Lower leg skin (tissue), 4 donors: ENCODE measurements around the gene ARFRP1. TPM values are rescaled to one million over a fixed set of nuclear protein-coding genes. Genes with fewer than 3 reads are reported as not detected.

Experiments
- DNase-seq, 2 donors: peaks; one replicate each; pipeline ENCODE4 v3.0.0-alpha.2; 2019; ENCODE audit warnings: low spot score in 2 of 2
- H3K4me3 ChIP-seq: fragments of 200-600 bp; sonication (generic); 2 replicates; pipeline ENCODE4 v1.5.1; 2017; ENCODE audit warnings: mild to moderate bottlenecking, low read depth; ENCODE audit not compliant: poor library complexity, severe bottlenecking
- CTCF ChIP-seq, 3 donors: fragments of 450-650 bp; IDR thresholded peaks; one replicate each; pipeline ENCODE4 v1.5.1; 2016; ENCODE audit warnings: antibody characterized with exemption in 3 of 3, mild to moderate bottlenecking in 3 of 3, moderate library complexity in 2 of 3
- POLR2A ChIP-seq, 2 donors: fragments of 450-650 bp; IDR thresholded peaks; one replicate each; pipeline ENCODE4 v1.6.1; 2016 to 2017; ENCODE audit warnings: antibody characterized with exemption in 2 of 2, mild to moderate bottlenecking in 1 of 2, moderate library complexity in 1 of 2
- WGBS, 2 donors: methylation state at CpG; one replicate each; pipeline ENCODE4 v1.1.5; 2018; 5-methylcytosine and 5-hydroxymethylcytosine counted together
- intact Hi-C: fragments of 100-400 bp; cut with DNase I; formaldehyde crosslinking; loops from one replicate; pipeline ENCODE4 v1.15.0; 2023; ENCODE audit warnings: low total_unique reads
- total RNA-seq, 4 donors: library from RNA; depleted of rRNA; stranded (reverse); fragments of >200 nt; gene quantifications; one replicate each; pipeline ENCODE4 v1.1.0, GENCODE V29; 2016

ARFRP1 gene
- total RNA-seq, 4 donors from 2014 or later, result 20.7 to 42.6 (median 34.7) TPM

- intact Hi-C loops, result no loop called here
- TF ChIP-seq POLR2A (IDR thresholded peaks at IDR 0.05) (no peak), CTCF (IDR thresholded peaks at IDR 0.05) (no peak)
- no peak overlapping the region for H3K4me3 ChIP-seq
- 49 to 53% methylated on average over 12 to 15 of the region's 15 CpGs for WGBS, 2 donors
- no peak for DNase-seq
Measured at GRCh38 chr20:63745424-63745805, 37.6 kb upstream of the ARFRP1 start.

- WGBS, 2 donors, result 72% methylated on average over 25 of the region's 25 CpGs
- no peak overlapping the region for H3K4me3 ChIP-seq
- no peak for DNase-seq
- no peak for TF ChIP-seq CTCF (IDR thresholded peaks at IDR 0.05)
- TF ChIP-seq POLR2A (IDR thresholded peaks at IDR 0.05), result no peak
- intact Hi-C loops, result no loop called here
Measured at GRCh38 chr20:63744574-63745423, 37.0 kb upstream of the ARFRP1 start.

GRCh38 chr20:63744158-63744557 is 36.4 kb upstream of the ARFRP1 start:
- intact Hi-C loops, result no loop called here
- 67 to 72% methylated on average over 4 of the region's 4 CpGs for WGBS, 2 donors
- TF ChIP-seq CTCF (IDR thresholded peaks at IDR 0.05), result no peak
- no peak for TF ChIP-seq POLR2A (IDR thresholded peaks at IDR 0.05)
- no peak for DNase-seq
- no peak overlapping the region for H3K4me3 ChIP-seq

- intact Hi-C loops, result no loop called here
- TF ChIP-seq POLR2A (IDR thresholded peaks at IDR 0.05) (no peak), CTCF (IDR thresholded peaks at IDR 0.05) (no peak)
- no peak for DNase-seq
- WGBS, 2 donors, result 82 to 86% methylated on average over 31 of the region's 31 CpGs
- H3K4me3 ChIP-seq, result no peak overlapping the region
Measured at GRCh38 chr20:63743210-63743970, 35.6 kb upstream of the ARFRP1 start.

GRCh38 chr20:63742381-63743024 is 34.7 kb upstream of the ARFRP1 start:
- no peak for TF ChIP-seq CTCF (IDR thresholded peaks at IDR 0.05)
- no peak for TF ChIP-seq POLR2A (IDR thresholded peaks at IDR 0.05)
- DNase-seq, result no peak
- WGBS, 2 donors, result 89 to 96% methylated on average over 31 to 36 of the region's 37 CpGs
- intact Hi-C loops, result no loop called here
- no peak overlapping the region for H3K4me3 ChIP-seq
